ENCODE results near the gene RNASE11.
"Not testable (repeated sequence)": the region's sequence is repeated elsewhere in the genome, so short reads cannot be mapped to it uniquely, and the experiment has no call there.

RNASE11 gene

GRCh38 chr14:20580242-20580641, 7.6 kb downstream of the RNASE11 start:
- DNase-seq (ENCODE audit: low spot score), result no peak

GRCh38 chr14:20578784-20579502, 8.9 kb downstream of the RNASE11 start:
- DNase-seq (ENCODE audit: low spot score), result no peak

- no peak for DNase-seq (ENCODE audit: low spot score)
Observed at GRCh38 chr14:20578325-20578724, 9.5 kb downstream of the RNASE11 start.

- not testable (repeated sequence) for DNase-seq (ENCODE audit: low spot score)
Observed at GRCh38 chr14:20572382-20572990, 15.3 kb downstream of the RNASE11 start.

- not testable (repeated sequence) for DNase-seq (ENCODE audit: low spot score)
Observed at GRCh38 chr14:20570720-20571119, 17.1 kb downstream of the RNASE11 start.

GRCh38 chr14:20569865-20570264, 17.9 kb downstream of the RNASE11 start:
- not testable (repeated sequence) for DNase-seq (ENCODE audit: low spot score)

GRCh38 chr14:20569066-20569465, 18.7 kb downstream of the RNASE11 start:
- no peak for DNase-seq (ENCODE audit: low spot score)

- DNase-seq (ENCODE audit: low spot score), result no peak
Observed at GRCh38 chr14:20568393-20568792, 19.4 kb downstream of the RNASE11 start.

- DNase-seq (ENCODE audit: low spot score), result not testable (repeated sequence)
Observed at GRCh38 chr14:20567199-20567598, 20.6 kb downstream of the RNASE11 start.

GRCh38 chr14:20564501-20564997, 23.3 kb downstream of the RNASE11 start:
- no peak for DNase-seq (ENCODE audit: low spot score)

- no peak for DNase-seq (ENCODE audit: low spot score)
Observed at GRCh38 chr14:20563971-20564370, 23.8 kb downstream of the RNASE11 start.

- DNase-seq (ENCODE audit: low spot score), result no peak
Observed at GRCh38 chr14:20560961-20561360, 26.8 kb downstream of the RNASE11 start, which contains the start of gene RNASE9. TSS of gene RNASE9 (minus strand) at chr14:20561047.

GRCh38 chr14:20559461-20559904, 28.3 kb downstream of the RNASE11 start:
- DNase-seq (ENCODE audit: low spot score), result no peak

- no peak for DNase-seq (ENCODE audit: low spot score)
Observed at GRCh38 chr14:20557212-20557542, 30.6 kb downstream of the RNASE11 start.

GRCh38 chr14:20556500-20557211, 31.1 kb downstream of the RNASE11 start:
- DNase-seq (ENCODE audit: low spot score), result no peak

- DNase-seq (ENCODE audit: low spot score), result no peak
Observed at GRCh38 chr14:20555845-20556244, 32.0 kb downstream of the RNASE11 start.

- DNase-seq (ENCODE audit: low spot score), result no peak
Observed at GRCh38 chr14:20553024-20553423, 34.8 kb downstream of the RNASE11 start.

- DNase-seq (ENCODE audit: low spot score), result no peak
Observed at GRCh38 chr14:20551606-20552005, 36.2 kb downstream of the RNASE11 start.

GRCh38 chr14:20550926-20551325, 36.9 kb downstream of the RNASE11 start:
- no peak for DNase-seq (ENCODE audit: low spot score)

GRCh38 chr14:20548414-20549158, 39.2 kb downstream of the RNASE11 start:
- DNase-seq (ENCODE audit: low spot score), result no peak

- DNase-seq (ENCODE audit: low spot score), result no peak
Observed at GRCh38 chr14:20546877-20547276, 40.9 kb downstream of the RNASE11 start.

- no peak for DNase-seq (ENCODE audit: low spot score)
Observed at GRCh38 chr14:20539906-20540305, 47.9 kb downstream of the RNASE11 start.
